Stimulated activated naive CD8-positive, alpha-beta T cell treated with anti-CD3 and anti-CD28 coated beads, Interleukin-15, Interleukin-2, amounts not matched to agents 100 ng/mL and 50 ng/mL, for 24 hours (primary cell): ENCODE results near the gene KRT9.
"Not testable (repeated sequence)": the region's sequence is repeated elsewhere in the genome, so short reads cannot be mapped to it uniquely, and the experiment has no call there.

Experiments
- H3K27ac Mint-ChIP-seq: one replicate; pipeline ENCODE4 v1.8.0; 2021; ENCODE audit warnings: mild to moderate bottlenecking, mixed read lengths
- H3K27me3 Mint-ChIP-seq: one replicate; pipeline ENCODE4 v1.8.0; 2021; ENCODE audit warnings: mixed read lengths
- H3K36me3 Mint-ChIP-seq: one replicate; pipeline ENCODE4 v1.8.0; 2021; ENCODE audit warnings: low read depth, mixed read lengths
- H3K4me1 Mint-ChIP-seq: one replicate; pipeline ENCODE4 v1.8.0; 2021; ENCODE audit warnings: low read depth, mixed read lengths
- H3K4me3 Mint-ChIP-seq: one replicate; pipeline ENCODE4 v1.8.0; 2021; ENCODE audit warnings: mild to moderate bottlenecking, mixed read lengths
- H3K9me3 Mint-ChIP-seq: one replicate; pipeline ENCODE4 v1.8.0; 2021; ENCODE audit warnings: mixed read lengths

Gene KRT9, protein sequence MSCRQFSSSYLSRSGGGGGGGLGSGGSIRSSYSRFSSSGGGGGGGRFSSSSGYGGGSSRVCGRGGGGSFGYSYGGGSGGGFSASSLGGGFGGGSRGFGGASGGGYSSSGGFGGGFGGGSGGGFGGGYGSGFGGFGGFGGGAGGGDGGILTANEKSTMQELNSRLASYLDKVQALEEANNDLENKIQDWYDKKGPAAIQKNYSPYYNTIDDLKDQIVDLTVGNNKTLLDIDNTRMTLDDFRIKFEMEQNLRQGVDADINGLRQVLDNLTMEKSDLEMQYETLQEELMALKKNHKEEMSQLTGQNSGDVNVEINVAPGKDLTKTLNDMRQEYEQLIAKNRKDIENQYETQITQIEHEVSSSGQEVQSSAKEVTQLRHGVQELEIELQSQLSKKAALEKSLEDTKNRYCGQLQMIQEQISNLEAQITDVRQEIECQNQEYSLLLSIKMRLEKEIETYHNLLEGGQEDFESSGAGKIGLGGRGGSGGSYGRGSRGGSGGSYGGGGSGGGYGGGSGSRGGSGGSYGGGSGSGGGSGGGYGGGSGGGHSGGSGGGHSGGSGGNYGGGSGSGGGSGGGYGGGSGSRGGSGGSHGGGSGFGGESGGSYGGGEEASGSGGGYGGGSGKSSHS

DNA sequence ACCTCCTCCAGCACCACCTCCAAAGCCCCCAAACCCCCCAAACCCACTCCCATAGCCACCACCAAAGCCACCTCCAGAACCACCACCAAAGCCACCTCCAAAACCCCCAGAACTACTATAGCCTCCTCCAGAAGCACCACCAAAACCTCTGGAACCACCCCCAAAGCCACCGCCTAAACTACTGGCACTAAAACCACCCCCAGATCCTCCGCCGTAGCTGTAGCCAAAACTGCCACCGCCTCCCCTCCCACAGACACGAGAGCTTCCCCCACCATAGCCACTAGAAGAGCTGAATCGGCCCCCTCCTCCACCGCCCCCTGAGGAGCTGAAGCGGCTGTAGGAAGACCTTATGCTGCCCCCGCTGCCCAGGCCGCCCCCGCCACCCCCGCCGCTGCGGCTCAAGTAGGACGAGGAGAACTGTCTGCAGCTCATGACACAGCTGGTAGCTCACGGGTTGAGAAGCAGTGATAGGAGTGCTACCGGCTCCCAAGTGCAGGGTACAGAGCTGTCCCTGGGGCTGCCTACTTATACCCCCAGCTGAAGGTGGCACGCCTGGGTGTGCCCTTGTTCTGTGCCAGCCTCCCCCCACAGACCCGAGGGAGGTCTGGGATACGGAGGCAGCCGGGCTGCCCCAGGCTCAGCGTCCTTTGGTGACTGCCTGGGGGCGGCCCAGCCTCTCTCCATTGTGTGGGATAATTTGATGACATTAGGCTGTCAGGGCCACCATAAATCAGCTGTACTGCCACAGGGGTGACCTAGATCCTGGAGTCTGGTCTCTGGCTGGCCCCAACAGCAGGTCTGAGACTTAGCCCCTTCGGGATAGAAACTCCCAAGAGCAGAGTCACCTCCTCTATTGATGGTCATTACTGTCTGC lies at the start of gene KRT9:
Gene KRT9, minus strand, starts transcription at position 499 of the 874 bp plus-strand sequence. Its CDS starts 67 bp downstream, at position 432.
- no peak within 1 kb of the TSS for H3K4me3 Mint-ChIP-seq
- peaks cover 9% of the 10 kb centered on the region for H3K9me3 Mint-ChIP-seq
- no peaks in the 10 kb centered on the region for H3K36me3 Mint-ChIP-seq
- peaks cover 31% of the 10 kb centered on the region for H3K27me3 Mint-ChIP-seq
- no peak within 1 kb of the TSS for H3K27ac Mint-ChIP-seq
- H3K4me1 Mint-ChIP-seq, result peaks cover 9% of the 10 kb centered on the region

GRCh38 chr17:41621435-41621817 lies 49.6 kb upstream of the KRT9 start:
- not testable (repeated sequence) for H3K4me3 Mint-ChIP-seq, H3K27ac Mint-ChIP-seq, H3K4me1 Mint-ChIP-seq, H3K9me3 Mint-ChIP-seq, H3K27me3 Mint-ChIP-seq, H3K36me3 Mint-ChIP-seq

DNA sequence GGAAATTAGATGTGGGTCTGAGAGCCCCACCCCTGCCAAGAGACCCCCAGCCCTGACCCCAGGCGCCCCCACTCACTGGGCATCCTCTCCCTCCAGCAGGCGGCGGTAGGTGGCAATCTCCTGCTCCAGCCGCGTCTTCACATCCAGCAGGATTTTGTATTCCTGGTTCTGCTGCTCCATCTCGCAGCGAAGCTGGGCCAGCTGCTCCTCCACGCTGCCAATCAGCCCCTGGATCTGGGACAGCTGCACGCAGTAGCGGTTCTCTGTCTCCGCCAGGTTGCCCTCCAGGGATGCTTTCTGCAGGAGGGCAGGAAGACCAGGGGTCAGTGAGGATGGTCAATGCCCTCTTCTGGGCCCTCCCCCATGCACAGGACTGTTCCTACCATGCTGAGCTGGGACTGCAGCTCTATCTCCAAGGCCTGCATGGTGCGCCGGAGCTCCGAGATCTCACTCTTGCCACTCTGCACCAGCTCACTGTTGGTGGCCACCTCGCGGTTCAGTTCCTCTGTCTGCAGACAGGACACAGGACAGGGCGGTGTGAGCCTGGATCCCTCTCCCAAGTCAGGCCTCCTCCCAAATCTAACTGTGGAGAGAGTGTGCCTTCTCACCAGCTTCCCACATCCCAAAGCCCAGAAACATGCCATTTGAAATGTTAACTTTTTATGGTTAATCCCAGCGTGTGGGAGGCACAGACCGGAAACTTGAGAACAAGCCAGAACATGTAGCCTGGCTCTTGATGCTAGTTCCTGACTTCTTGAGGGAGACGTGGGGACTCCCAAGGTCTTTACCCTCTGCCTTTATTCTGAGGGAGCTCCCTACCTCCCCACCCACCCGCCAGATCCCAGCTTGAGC lies 49.0 kb upstream of the KRT9 start:
- H3K27ac Mint-ChIP-seq, result no peak overlapping the region
- no peaks in the 10 kb centered on the region for H3K9me3 Mint-ChIP-seq
- H3K27me3 Mint-ChIP-seq, result no peaks in the 10 kb centered on the region
- no peaks in the 10 kb centered on the region for H3K36me3 Mint-ChIP-seq
- H3K4me1 Mint-ChIP-seq, result no peaks in the 10 kb centered on the region
- H3K4me3 Mint-ChIP-seq, result no peak overlapping the region

GRCh38 chr17:41619927-41620582 lies 48.2 kb upstream of the KRT9 start:
- H3K27ac Mint-ChIP-seq, H3K9me3 Mint-ChIP-seq, H3K36me3 Mint-ChIP-seq, H3K27me3 Mint-ChIP-seq, H3K4me3 Mint-ChIP-seq, H3K4me1 Mint-ChIP-seq: not testable (repeated sequence)

DNA sequence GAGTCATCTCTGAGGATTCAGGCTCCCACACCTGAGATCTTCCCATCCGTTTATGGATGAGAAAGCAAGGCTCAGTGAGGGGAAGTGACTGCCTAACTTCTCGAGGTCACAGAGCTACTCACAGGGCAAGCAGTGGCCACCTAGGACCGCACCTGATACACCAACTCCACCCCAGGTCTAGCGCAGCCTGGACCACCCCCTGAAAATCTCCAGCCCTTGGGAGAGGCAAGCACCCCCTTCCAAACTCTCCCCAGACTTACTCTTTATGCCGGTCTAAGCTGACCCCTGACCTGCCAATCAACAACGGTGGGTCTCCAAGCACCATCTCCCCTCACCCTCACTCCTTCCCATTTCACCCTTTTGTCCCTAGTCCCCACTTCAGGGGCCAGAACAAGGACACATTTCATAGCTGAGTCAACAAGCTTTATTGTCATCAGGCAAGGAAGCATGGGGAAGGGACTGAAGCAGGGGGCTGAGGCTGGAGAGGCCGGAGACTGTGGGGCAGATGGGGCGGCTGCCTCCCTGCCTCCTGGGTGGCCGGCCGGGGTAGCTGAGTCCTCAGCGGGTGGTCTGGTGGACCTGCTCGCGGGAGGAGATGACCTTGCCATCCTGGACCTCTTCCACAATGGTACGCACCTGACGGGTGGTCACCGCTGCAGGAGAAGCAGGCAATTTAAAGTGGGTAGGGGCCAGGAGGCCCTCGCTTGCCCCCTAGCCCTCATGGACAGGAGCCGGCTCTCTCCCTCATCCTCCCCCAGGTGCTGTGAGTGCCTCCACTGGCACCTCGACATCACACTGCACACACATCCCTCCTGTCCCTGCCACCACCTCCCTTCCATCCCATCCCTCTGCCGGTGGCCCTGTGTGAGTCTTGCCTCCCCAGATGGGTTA lies 47.4 kb upstream of the KRT9 start:
- Mint-ChIP-seq H3K27ac (no peak overlapping the region), H3K4me3 (no peak overlapping the region), H3K27me3 (no peaks in the 10 kb centered on the region), H3K4me1 (no peaks in the 10 kb centered on the region), H3K36me3 (no peaks in the 10 kb centered on the region), H3K9me3 (no peaks in the 10 kb centered on the region)

DNA sequence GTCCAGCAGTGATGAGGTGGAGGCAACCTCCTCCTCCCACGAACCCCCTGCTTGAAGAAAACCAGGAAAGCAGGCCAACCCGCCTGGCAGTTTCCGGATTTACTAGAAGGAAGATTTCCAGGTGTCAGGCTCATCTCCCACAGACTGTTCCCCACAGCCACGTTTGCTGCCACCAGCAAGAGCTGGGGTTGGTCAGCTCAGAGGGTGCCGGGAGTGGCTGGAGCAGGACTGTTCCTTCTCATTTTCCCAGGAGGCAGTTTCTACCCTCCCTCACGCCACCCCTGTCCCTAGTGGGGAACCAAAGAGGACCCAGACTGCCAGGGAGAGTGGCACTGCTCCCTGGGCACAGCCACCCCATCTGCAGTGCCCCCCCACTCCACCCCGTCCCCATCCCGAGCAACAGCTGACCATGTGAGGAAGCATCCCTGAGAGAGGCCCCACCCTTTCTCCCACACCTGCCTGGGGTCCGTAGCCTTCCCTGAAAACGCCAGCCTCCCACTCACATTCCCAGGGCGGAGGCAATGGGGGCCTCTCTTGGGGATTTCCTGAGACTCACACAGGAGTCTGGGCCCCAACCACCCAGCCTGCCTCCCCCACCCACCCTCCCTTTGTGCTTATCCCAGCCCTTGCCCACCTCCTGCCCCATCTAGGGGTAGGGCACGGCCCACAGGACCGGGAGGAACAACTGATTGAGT lies 46.6 kb upstream of the KRT9 start:
- H3K27me3 Mint-ChIP-seq, result no peaks in the 10 kb centered on the region
- H3K4me1 Mint-ChIP-seq, result no peaks in the 10 kb centered on the region
- no peak overlapping the region for H3K4me3 Mint-ChIP-seq
- no peaks in the 10 kb centered on the region for H3K9me3 Mint-ChIP-seq
- H3K36me3 Mint-ChIP-seq, result no peaks in the 10 kb centered on the region
- H3K27ac Mint-ChIP-seq, result no peak overlapping the region

DNA sequence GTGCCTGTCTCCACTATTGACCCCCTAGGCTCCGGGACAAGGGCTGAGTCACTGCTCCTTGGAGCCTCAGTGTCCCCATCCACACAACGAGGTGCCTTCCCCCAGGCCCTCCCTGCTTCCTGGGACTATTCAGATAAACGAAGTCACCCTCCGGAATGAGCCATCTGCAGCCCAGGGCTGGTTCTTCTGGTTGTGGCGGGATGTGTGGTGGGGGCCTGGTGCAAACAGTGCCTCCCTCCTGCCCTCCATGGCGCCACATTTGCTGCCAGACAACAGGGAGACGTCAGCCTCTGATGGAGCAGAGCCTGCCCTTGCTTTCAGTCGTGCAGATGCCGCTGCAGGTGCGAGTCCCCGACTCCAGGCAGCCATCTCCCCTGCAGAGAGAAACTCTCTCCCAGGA lies 45.8 kb upstream of the KRT9 start:
- H3K27me3 Mint-ChIP-seq, result no peaks in the 10 kb centered on the region
- H3K36me3 Mint-ChIP-seq, result no peaks in the 10 kb centered on the region
- H3K4me1 Mint-ChIP-seq, result no peaks in the 10 kb centered on the region
- H3K4me3 Mint-ChIP-seq, result no peak overlapping the region
- H3K27ac Mint-ChIP-seq, result no peak overlapping the region
- no peaks in the 10 kb centered on the region for H3K9me3 Mint-ChIP-seq

DNA sequence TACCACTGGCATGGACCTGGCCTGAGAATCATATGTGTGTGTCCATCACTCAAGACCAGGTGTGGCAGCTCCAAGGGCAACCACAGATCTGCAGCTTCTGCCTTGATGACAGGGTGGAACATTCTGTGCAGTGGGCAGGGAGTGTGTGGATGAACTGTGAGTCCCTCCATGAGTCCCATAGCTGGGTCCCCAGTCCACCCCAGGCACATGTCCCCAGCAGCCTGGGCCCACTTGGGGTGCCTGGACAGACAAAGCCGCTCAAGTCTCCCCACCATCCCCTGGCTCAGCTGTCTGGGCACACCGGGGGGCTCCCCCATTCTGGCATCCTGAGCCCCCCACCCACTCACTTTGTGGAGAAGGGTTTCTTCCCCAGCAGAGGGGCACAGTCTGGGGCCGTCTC lies 45.3 kb upstream of the KRT9 start:
- no peaks in the 10 kb centered on the region for H3K36me3 Mint-ChIP-seq
- H3K27me3 Mint-ChIP-seq, result no peaks in the 10 kb centered on the region
- H3K27ac Mint-ChIP-seq, result no peak overlapping the region
- no peak overlapping the region for H3K4me3 Mint-ChIP-seq
- no peaks in the 10 kb centered on the region for H3K9me3 Mint-ChIP-seq
- H3K4me1 Mint-ChIP-seq, result no peaks in the 10 kb centered on the region

DNA sequence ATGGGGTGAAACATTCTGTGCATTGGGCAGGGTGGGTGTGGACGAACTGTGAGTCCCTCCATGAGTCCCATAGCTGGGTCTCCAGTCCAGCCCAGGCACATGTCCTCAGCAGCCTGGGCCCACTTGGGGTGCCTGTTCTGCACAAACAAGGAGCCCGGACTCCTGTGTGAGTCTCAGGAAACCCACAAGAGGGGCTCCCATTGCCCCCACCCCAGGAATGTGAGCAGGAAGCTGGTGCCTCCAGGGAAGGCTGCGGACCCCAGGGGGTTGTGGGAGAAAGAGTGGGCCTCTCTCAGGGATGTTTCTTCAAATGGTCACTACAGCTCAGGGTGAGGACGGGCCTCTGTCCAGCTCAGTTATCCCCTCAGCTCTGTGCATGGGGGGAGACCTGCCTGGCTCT lies 44.6 kb upstream of the KRT9 start:
- not testable (repeated sequence) for H3K9me3 Mint-ChIP-seq, H3K4me3 Mint-ChIP-seq, H3K4me1 Mint-ChIP-seq, H3K36me3 Mint-ChIP-seq, H3K27me3 Mint-ChIP-seq, H3K27ac Mint-ChIP-seq

- no peaks in the 10 kb centered on the region for H3K4me1 Mint-ChIP-seq
- no peak overlapping the region for H3K4me3 Mint-ChIP-seq
- H3K36me3 Mint-ChIP-seq, result no peaks in the 10 kb centered on the region
- H3K27me3 Mint-ChIP-seq, result no peaks in the 10 kb centered on the region
- H3K27ac Mint-ChIP-seq, result no peak overlapping the region
- no peaks in the 10 kb centered on the region for H3K9me3 Mint-ChIP-seq
These were observed 43.6 kb upstream of the KRT9 start for GRCh38 chr17:41615454-41615853.

GRCh38 chr17:41614767-41615166 lies 42.9 kb upstream of the KRT9 start:
- H3K4me3 Mint-ChIP-seq, H3K4me1 Mint-ChIP-seq, H3K27me3 Mint-ChIP-seq, H3K9me3 Mint-ChIP-seq, H3K36me3 Mint-ChIP-seq, H3K27ac Mint-ChIP-seq: not testable (repeated sequence)

DNA sequence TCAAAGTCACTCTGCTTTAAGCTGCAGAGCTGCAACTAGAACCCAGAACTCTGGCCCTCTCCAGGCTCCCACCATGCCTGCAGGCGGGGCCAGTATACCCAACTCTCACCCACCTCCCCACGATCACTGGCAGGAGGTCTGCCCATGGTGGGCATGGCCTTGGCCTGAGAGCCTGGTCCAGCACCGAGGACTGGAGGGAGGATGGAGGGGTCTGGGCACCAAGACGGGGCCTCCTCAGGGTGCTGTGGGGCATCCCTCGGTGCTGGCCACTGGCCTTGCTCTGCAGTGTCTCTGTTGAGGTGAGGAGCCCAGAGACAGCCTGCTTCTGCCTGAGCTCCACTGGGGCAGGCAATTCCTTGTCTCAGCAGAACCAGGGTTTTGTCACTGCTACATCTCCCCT lies 42.2 kb upstream of the KRT9 start:
- no peaks in the 10 kb centered on the region for H3K9me3 Mint-ChIP-seq
- H3K27ac Mint-ChIP-seq, result no peak overlapping the region
- no peak overlapping the region for H3K4me3 Mint-ChIP-seq
- no peaks in the 10 kb centered on the region for H3K4me1 Mint-ChIP-seq
- H3K27me3 Mint-ChIP-seq, result peaks cover 6% of the 10 kb centered on the region
- H3K36me3 Mint-ChIP-seq, result no peaks in the 10 kb centered on the region
